Measurements from ENCODE around the gene NT5DC3.
"Not testable (repeated sequence)": the region's sequence is repeated elsewhere in the genome, so short reads cannot be mapped to it uniquely, and the experiment has no call there.

The NT5DC3 gene

GRCh38 chr12:103855036-103855712, 14.1 kb upstream of the NT5DC3 start:
- DNase-seq, result no peak

GRCh38 chr12:103854372-103854973, 13.4 kb upstream of the NT5DC3 start:
- DNase-seq, result no peak

GRCh38 chr12:103852498-103852997, 11.5 kb upstream of the NT5DC3 start:
- peak; percentile 31 for DNase-seq

GRCh38 chr12:103851127-103851526, 10.1 kb upstream of the NT5DC3 start:
- DNase-seq, result no peak

GRCh38 chr12:103850429-103850828, 9.4 kb upstream of the NT5DC3 start:
- no peak for DNase-seq

- no peak for DNase-seq
Measured at GRCh38 chr12:103848917-103849491, 8.0 kb upstream of the NT5DC3 start.

- DNase-seq, result no peak
Measured at GRCh38 chr12:103848143-103848542, 7.1 kb upstream of the NT5DC3 start.

GRCh38 chr12:103846415-103846814, 5.4 kb upstream of the NT5DC3 start:
- no peak for DNase-seq

- DNase-seq, result no peak
Measured at GRCh38 chr12:103844305-103844704, 3.3 kb upstream of the NT5DC3 start.

- DNase-seq, result peak; percentile 49
Measured at GRCh38 chr12:103841690-103842584, 903 bp upstream of the NT5DC3 start.

- DNase-seq, result no peak
Measured at GRCh38 chr12:103840462-103840875, 565 bp downstream of the NT5DC3 start.

GRCh38 chr12:103839609-103840461, 1.2 kb downstream of the NT5DC3 start:
- no peak for DNase-seq

- DNase-seq, result no peak
Measured at GRCh38 chr12:103839103-103839502, 1.9 kb downstream of the NT5DC3 start.

- no peak for DNase-seq
Measured at GRCh38 chr12:103838254-103838914, 2.6 kb downstream of the NT5DC3 start.

- DNase-seq, result no peak
Measured at GRCh38 chr12:103836345-103836744, 4.7 kb downstream of the NT5DC3 start.

GRCh38 chr12:103835747-103836335, 5.2 kb downstream of the NT5DC3 start:
- DNase-seq, result not testable (repeated sequence)

- DNase-seq, result no peak
Measured at GRCh38 chr12:103834942-103835341, 6.1 kb downstream of the NT5DC3 start.

- DNase-seq, result no peak
Measured at GRCh38 chr12:103833891-103834290, 7.1 kb downstream of the NT5DC3 start.

GRCh38 chr12:103833095-103833775, 7.8 kb downstream of the NT5DC3 start:
- no peak for DNase-seq

Data from femur (tissue), 1 donor.